ENCODE results near the gene TSFM. TPM values are rescaled to one million over a fixed set of nuclear protein-coding genes. Genes with fewer than 3 reads are reported as not detected.

TSFM gene
- total and polyA plus RNA-seq, 9 of the 15 experiments (the other 6 are each of a cell fraction or from before 2014, with no cell fraction given) = 44.6 to 198 (median 60.2) TPM

- TF ChIP-seq RBM14 (IDR thresholded peaks at IDR 0.05; ENCODE audit: borderline replicate concordance, insufficient read depth, low read depth, low read length) = no peak
- TF ChIP-seq DIDO1 (tag; IDR thresholded peaks at IDR 0.05; ENCODE audit: low read depth) = peak; percentile 87
- TF ChIP-seq ZNF146 (CRISPR knock-in tag; IDR thresholded peaks at IDR 0.05; ENCODE audit: unreplicated experiment) = peak; percentile 9
- peak; percentile 96 for TF ChIP-seq POLR2G (IDR thresholded peaks at IDR 0.05; ENCODE audit: low read depth, low read length)
- TF ChIP-seq FIP1L1 (IDR thresholded peaks at IDR 0.05; ENCODE audit: low read depth, low read length, poor library complexity, severe bottlenecking) = peak; percentile 59
- TF ChIP-seq PBX2 (CRISPR knock-in tag; IDR thresholded peaks at IDR 0.05; ENCODE audit: low read depth) = no peak
- TF ChIP-seq PBX2 (tag; conservative IDR thresholded peaks at IDR 0.05; ENCODE audit: low read depth) = no peak
- TF ChIP-seq ZMIZ1 (IDR thresholded peaks at IDR 0.05; ENCODE audit: low read depth in 2 of 2, low read length in 2 of 2) = peak in 1 of 2 experiments; percentile 16; a peak in 1 of 4 replicates
- no peak for TF ChIP-seq ZNF212 (CRISPR knock-in tag; IDR thresholded peaks at IDR 0.05)
- TF ChIP-seq IRF9 (tag; IDR thresholded peaks at IDR 0.05) = peak; percentile 67; the same call in 1 of the 2 replicates
- TF ChIP-seq PTTG1 (tag; IDR thresholded peaks at IDR 0.05; ENCODE audit: low read depth) = no peak
- no peak for TF ChIP-seq RUNX1 (IDR thresholded peaks at IDR 0.05; ENCODE audit: low read depth)
- peak; percentile 46 to 88; a peak in 2 of 4 replicates for TF ChIP-seq TEAD1 (CRISPR knock-in tag; IDR thresholded peaks at IDR 0.05)
- no peak for TF ChIP-seq CBFA2T2 (conservative IDR thresholded peaks at IDR 0.05)
- TF ChIP-seq DNMT1 (IDR thresholded peaks at IDR 0.05) = peak; percentile 76; the same call in 1 of the 2 replicates
- TF ChIP-seq TRIM24 (IDR thresholded peaks at IDR 0.05) = peak in 1 of 2 experiments; percentile 79; a peak in 2 of 4 replicates
- TF ChIP-seq SLC30A9 (CRISPR knock-in tag; IDR thresholded peaks at IDR 0.05) = no peak
- peak; percentile 89 for TF ChIP-seq ESRRA (IDR thresholded peaks at IDR 0.05; ENCODE audit: borderline replicate concordance, low read depth)
- TF ChIP-seq SIN3A (IDR thresholded peaks at IDR 0.05; ENCODE audit: borderline replicate concordance in 2 of 2, control insufficient read depth in 1 of 2, low read depth in 2 of 2, low read length in 2 of 2) = peak; percentile 94 to 97; a peak in 3 of 4 replicates
- no peak for TF ChIP-seq SREBF2 (CRISPR knock-in tag; IDR thresholded peaks at IDR 0.05)
Measured at GRCh38 chr12:57782608-57783465, at the start of gene TSFM (continued).

Measured in K562 (cell line).